H9 (cell line): ENCODE data around the gene CFAP46. TPM values are rescaled to one million over a fixed set of nuclear protein-coding genes. Genes with fewer than 3 reads are reported as not detected.

Experiments used
- DNase-seq: peaks from one replicate; pipeline ENCODE4 v3.0.0-alpha.2; 2017
- H2AFZ ChIP-seq: one replicate; pipeline ENCODE4 v1.6.1; 2013; ENCODE audit warnings: mild to moderate bottlenecking, low read length, control low read depth, moderate library complexity
- H2AK5ac ChIP-seq: 2 replicates; pipeline ENCODE4 v1.6.1; 2013; ENCODE audit warnings: low read length, control low read depth, mixed read lengths; ENCODE audit not compliant: insufficient read length
- H2BK120ac ChIP-seq: one replicate; pipeline ENCODE4 v1.6.1; 2013; ENCODE audit warnings: low read depth, mild to moderate bottlenecking, low read length, control low read depth, inconsistent platforms; ENCODE audit not compliant: poor library complexity, severe bottlenecking
- H2BK12ac ChIP-seq: 2 replicates; pipeline ENCODE4 v1.6.1; 2013; ENCODE audit warnings: low read length, control low read depth, mixed read lengths, low read depth; ENCODE audit not compliant: insufficient read length
- H2BK15ac ChIP-seq: 2 replicates; pipeline ENCODE4 v1.6.1; 2013; ENCODE audit warnings: low read depth, low read length, control low read depth
- H2BK20ac ChIP-seq: one replicate; pipeline ENCODE4 v1.6.1; 2013; ENCODE audit warnings: low read depth, mild to moderate bottlenecking, low read length, control low read depth, inconsistent platforms; ENCODE audit not compliant: poor library complexity, severe bottlenecking
- H2BK5ac ChIP-seq: 2 replicates; pipeline ENCODE4 v1.6.1; 2013; ENCODE audit warnings: low read length, control low read depth, mixed read lengths; ENCODE audit not compliant: insufficient read length
- H3K14ac ChIP-seq: 2 replicates; pipeline ENCODE4 v1.6.1; 2013; ENCODE audit warnings: low read length, control low read depth; ENCODE audit not compliant: insufficient read depth
- H3K18ac ChIP-seq: 2 replicates; pipeline ENCODE4 v1.6.1; 2013; ENCODE audit warnings: low read depth, mild to moderate bottlenecking, mixed read lengths, low read length, control low read depth; ENCODE audit not compliant: insufficient read length
- H3K23ac ChIP-seq: 2 replicates; pipeline ENCODE4 v1.6.1; 2013; ENCODE audit warnings: low read length, control low read depth, mixed read lengths, low read depth; ENCODE audit not compliant: insufficient read length
- H3K23me2 ChIP-seq: 2 replicates; pipeline ENCODE4 v1.6.1; 2013; ENCODE audit warnings: low read depth, mild to moderate bottlenecking, mixed read lengths, low read length, control low read depth; ENCODE audit not compliant: insufficient read length, poor library complexity, severe bottlenecking
- H3K27ac ChIP-seq: 2 replicates; pipeline ENCODE4 v1.5.1; 2013; ENCODE audit warnings: low read length, control low read depth, mixed read lengths, low read depth; ENCODE audit not compliant: insufficient read length
- H3K27me3 ChIP-seq: 2 replicates; pipeline ENCODE4 v1.6.1; 2013; ENCODE audit warnings: low read length, control low read depth, inconsistent platforms; ENCODE audit not compliant: insufficient read depth
- H3K4ac ChIP-seq: 2 replicates; pipeline ENCODE4 v1.6.1; 2013; ENCODE audit warnings: low read depth, mild to moderate bottlenecking, control low read depth, inconsistent platforms, low read length, moderate library complexity
- H3K4me1 ChIP-seq: 2 replicates; pipeline ENCODE4 v1.6.1; 2013; ENCODE audit warnings: low read length, control low read depth, inconsistent platforms; ENCODE audit not compliant: insufficient read depth
- H3K4me2 ChIP-seq: 2 replicates; pipeline ENCODE4 v1.6.1; 2013; ENCODE audit warnings: low read length, control low read depth, mixed read lengths; ENCODE audit not compliant: insufficient read length, insufficient read depth
- H3K56ac ChIP-seq: 2 replicates; pipeline ENCODE4 v1.6.1; 2013; ENCODE audit warnings: low read depth, mild to moderate bottlenecking, mixed read lengths, low read length, control low read depth; ENCODE audit not compliant: insufficient read length
- H3K79me1 ChIP-seq: 2 replicates; pipeline ENCODE4 v1.6.1; 2013; ENCODE audit warnings: low read depth, mild to moderate bottlenecking, moderate library complexity, low read length, control low read depth, inconsistent platforms; ENCODE audit not compliant: insufficient read depth, poor library complexity, severe bottlenecking
- H3K79me2 ChIP-seq: 2 replicates; pipeline ENCODE4 v1.6.1; 2013; ENCODE audit warnings: low read length, control low read depth, inconsistent platforms; ENCODE audit not compliant: insufficient read depth
- H3K9ac ChIP-seq: 2 replicates; pipeline ENCODE4 v1.6.1; 2013; ENCODE audit warnings: low read length, control low read depth, mixed read lengths; ENCODE audit not compliant: insufficient read length; ENCODE audit errors: extremely low read depth
- H3K9me3 ChIP-seq: one replicate; pipeline ENCODE4 v1.6.1; 2013; ENCODE audit warnings: low read depth, low read length, inconsistent platforms; ENCODE audit not compliant: control insufficient read depth
- H3T11ph ChIP-seq: one replicate; pipeline ENCODE4 v1.6.1; 2013; ENCODE audit warnings: mild to moderate bottlenecking, low read length, control low read depth, inconsistent platforms
- H4K20me1 ChIP-seq: one replicate; pipeline ENCODE4 v1.6.1; 2013; ENCODE audit not compliant: control insufficient read depth, insufficient read length, insufficient read depth
- H4K5ac ChIP-seq: 2 replicates; pipeline ENCODE4 v1.6.1; 2013; ENCODE audit warnings: low read depth, mild to moderate bottlenecking, mixed read lengths, low read length, control low read depth; ENCODE audit not compliant: insufficient read length
- H4K8ac ChIP-seq: replicated peaks from 2 replicates; pipeline ENCODE4 v1.6.1; 2013; ENCODE audit warnings: low read length, control low read depth, mixed read lengths, low read depth; ENCODE audit not compliant: insufficient read length
- H4K91ac ChIP-seq: 2 replicates; pipeline ENCODE4 v1.6.1; 2013; ENCODE audit warnings: low read depth, mild to moderate bottlenecking, moderate library complexity, mixed read lengths, low read length, control low read depth; ENCODE audit not compliant: insufficient read length
- H3K27ac Mint-ChIP-seq, 3 experiments: 2 replicates in 2 of 3; 3 replicates in 1 of 3; pipeline ENCODE4 v1.8.0; 2020 to 2021; ENCODE audit warnings: mixed read lengths in 3 of 3, mild to moderate bottlenecking in 1 of 3, moderate library complexity in 1 of 3
- H3K27me3 Mint-ChIP-seq: 2 replicates; pipeline ENCODE4 v1.8.0; 2021; ENCODE audit warnings: low read depth, mild to moderate bottlenecking, moderate library complexity, mixed read lengths
- H3K36me3 Mint-ChIP-seq, 3 experiments: 2 replicates in 2 of 3; 3 replicates in 1 of 3; pipeline ENCODE4 v1.8.0; 2020 to 2021; ENCODE audit warnings: low read depth in 3 of 3, mixed read lengths in 3 of 3; ENCODE audit not compliant: insufficient read depth in 1 of 3
- H3K4me1 Mint-ChIP-seq, 2 experiments: 2 replicates each; pipeline ENCODE4 v1.8.0; 2020; ENCODE audit warnings: mixed read lengths in 2 of 2
- H3K4me3 Mint-ChIP-seq, 2 experiments: 2 replicates in 1 of 2; 3 replicates in 1 of 2; pipeline ENCODE4 v1.8.0; 2020 to 2021; ENCODE audit warnings: mild to moderate bottlenecking in 2 of 2, mixed read lengths in 2 of 2, moderate library complexity in 1 of 2
- H3K9me3 Mint-ChIP-seq, 2 experiments: 2 replicates in 1 of 2; 3 replicates in 1 of 2; pipeline ENCODE4 v1.8.0; 2020; ENCODE audit warnings: mild to moderate bottlenecking in 2 of 2, mixed read lengths in 2 of 2, moderate library complexity in 1 of 2
- CTCF ChIP-seq: fragments of 200-600 bp; sonication (generic); conservative IDR thresholded peaks from 3 replicates; pipeline ENCODE4 v1.8.0; 2021; ENCODE audit warnings: antibody characterized with exemption, mild to moderate bottlenecking
- WGBS: extraction: QIAGEN DNeasy Blood & Tissue Kit; methylation state at CpG from one replicate; pipeline ENCODE4 v1.1.7; 2013; ENCODE audit warnings: missing lambda C conversion rate, low lambda C conversion rate, mixed read lengths; ENCODE audit not compliant: insufficient read length; ENCODE audit errors: extremely low coverage; 5-methylcytosine and 5-hydroxymethylcytosine counted together
- total RNA-seq: library from RNA; stranded (reverse); gene quantifications from 2 replicates; pipeline ENCODE4 v1.2.1, GENCODE V29; 2021

The CFAP46 gene
- total RNA-seq, 1 experiment from 2014 or later, result 3.1 TPM

GRCh38 chr10:132836248-132836831, 106.0 kb downstream of the CFAP46 start:
- H2BK15ac ChIP-seq, result no peak overlapping the region
- H3K23me2 ChIP-seq, result no peaks in the 10 kb centered on the region
- H2AK5ac ChIP-seq, result no peak overlapping the region
- Mint-ChIP-seq H3K4me1 (peaks cover 0 to 4% of the 10 kb centered on the region in 2 experiments; a peak in 1 of 4 replicates), H3K4me3 (no peak overlapping the region), H3K27me3 (peaks cover 7% of the 10 kb centered on the region; the same call in 1 of the 2 replicates), H3K36me3 (no peaks in the 10 kb centered on the region; a peak in 2 of 7 replicates), H3K9me3 (peaks cover 2 to 7% of the 10 kb centered on the region in 2 experiments; a peak in 4 of 5 replicates), H3K27ac (no peak overlapping the region)
- H3K4me2 ChIP-seq, result no peak overlapping the region
- DNase-seq, result peak; percentile 39
- H3K9ac ChIP-seq, result no peak overlapping the region
- no peak overlapping the region for H3T11ph ChIP-seq
- peak overlapping the region; percentile 16 for H3K18ac ChIP-seq
- H3K27me3 ChIP-seq, result no peaks in the 10 kb centered on the region
- no peak overlapping the region for H4K5ac ChIP-seq
- no peak overlapping the region for H4K8ac ChIP-seq
- TF ChIP-seq CTCF, result no peak
- no peak overlapping the region for H2BK20ac ChIP-seq
- no peaks in the 10 kb centered on the region for H3K9me3 ChIP-seq
- H3K27ac ChIP-seq, result no peak overlapping the region
- no peak overlapping the region for H3K23ac ChIP-seq
- no peak overlapping the region for H4K91ac ChIP-seq
- no peaks in the 10 kb centered on the region for H3K79me2 ChIP-seq
- no peak overlapping the region; the same call in 1 of the 2 replicates for H3K14ac ChIP-seq
- no peak overlapping the region for H2BK12ac ChIP-seq
- no peaks in the 10 kb centered on the region for H3K79me1 ChIP-seq
- H3K4ac ChIP-seq, result no peak overlapping the region
- H2AFZ ChIP-seq, result no peak overlapping the region
- H4K20me1 ChIP-seq, result no peaks in the 10 kb centered on the region
- no peaks in the 10 kb centered on the region for H3K4me1 ChIP-seq
- no peak overlapping the region for H3K56ac ChIP-seq
- no CpG with 5 or more reads among the region's 27 CpGs for WGBS
- H2BK5ac ChIP-seq, result no peak overlapping the region
- no peak overlapping the region for H2BK120ac ChIP-seq
